ENCODE data around the gene TCN2.

Gene TCN2

GRCh38 chr22:30640839-30641430 is 34.0 kb downstream of the TCN2 start:
- Histone ChIP-seq H3K36me3 (ENCODE audit: control insufficient read depth in 5 of 5, insufficient read depth in 5 of 5, low read length in 5 of 5) (no peaks in the 10 kb centered on the region), H3K4me1 (ENCODE audit: control insufficient read depth in 5 of 5, insufficient read depth in 5 of 5, low read length in 5 of 5) (peaks cover 2 to 19% (median 16%) of the 10 kb centered on the region in 5 donors), H3K27me3 (ENCODE audit: control insufficient read depth in 5 of 5, insufficient read depth in 4 of 5, low read length in 5 of 5) (no peaks in the 10 kb centered on the region), H3K9ac (ENCODE audit: low read length in 5 of 5) (no peak overlapping the region), H3K9me3 (ENCODE audit: control insufficient read depth in 5 of 5, low read length in 5 of 5) (no peaks in the 10 kb centered on the region), H3K27ac (ENCODE audit: low read depth, low read length) (no peak overlapping the region), H3K4me3 (ENCODE audit: low read depth in 1 of 5, low read length in 5 of 5) (no peak overlapping the region)

GRCh38 chr22:30643055-30643875 is 36.3 kb downstream of the TCN2 start:
- no peaks in the 10 kb centered on the region for H3K9me3 ChIP-seq (ENCODE audit: control insufficient read depth in 5 of 5, low read length in 5 of 5)
- H3K27me3 ChIP-seq (ENCODE audit: control insufficient read depth in 5 of 5, insufficient read depth in 4 of 5, low read length in 5 of 5): no peaks in the 10 kb centered on the region
- H3K4me3 ChIP-seq (ENCODE audit: low read depth in 1 of 5, low read length in 5 of 5): no peak overlapping the region
- peaks cover 0 to 3% (median 2%) of the 10 kb centered on the region in 5 donors for H3K36me3 ChIP-seq (ENCODE audit: control insufficient read depth in 5 of 5, insufficient read depth in 5 of 5, low read length in 5 of 5)
- H3K4me1 ChIP-seq (ENCODE audit: control insufficient read depth in 5 of 5, insufficient read depth in 5 of 5, low read length in 5 of 5): no peaks in the 10 kb centered on the region
- no peak overlapping the region for H3K9ac ChIP-seq (ENCODE audit: low read length in 5 of 5)
- no peak overlapping the region for H3K27ac ChIP-seq (ENCODE audit: low read depth, low read length)

GRCh38 chr22:30646518-30647160 is 39.7 kb downstream of the TCN2 start:
- Histone ChIP-seq H3K9ac (ENCODE audit: low read length in 5 of 5) (no peak overlapping the region), H3K4me3 (ENCODE audit: low read depth in 1 of 5, low read length in 5 of 5) (no peak overlapping the region), H3K27ac (ENCODE audit: low read depth, low read length) (no peak overlapping the region), H3K27me3 (ENCODE audit: control insufficient read depth in 5 of 5, insufficient read depth in 4 of 5, low read length in 5 of 5) (no peaks in the 10 kb centered on the region), H3K4me1 (ENCODE audit: control insufficient read depth in 5 of 5, insufficient read depth in 5 of 5, low read length in 5 of 5) (peaks cover 0 to 5% (median 0%) of the 10 kb centered on the region in 5 donors), H3K9me3 (ENCODE audit: control insufficient read depth in 5 of 5, low read length in 5 of 5) (no peaks in the 10 kb centered on the region), H3K36me3 (ENCODE audit: control insufficient read depth in 5 of 5, insufficient read depth in 5 of 5, low read length in 5 of 5) (peaks cover 0 to 3% (median 2%) of the 10 kb centered on the region in 5 donors)

GRCh38 chr22:30647536-30647935 is 40.6 kb downstream of the TCN2 start:
- Histone ChIP-seq H3K9me3 (ENCODE audit: control insufficient read depth in 5 of 5, low read length in 5 of 5) (no peaks in the 10 kb centered on the region), H3K27ac (ENCODE audit: low read depth, low read length) (no peak overlapping the region), H3K36me3 (ENCODE audit: control insufficient read depth in 5 of 5, insufficient read depth in 5 of 5, low read length in 5 of 5) (peaks cover 0 to 3% (median 2%) of the 10 kb centered on the region in 5 donors), H3K27me3 (ENCODE audit: control insufficient read depth in 5 of 5, insufficient read depth in 4 of 5, low read length in 5 of 5) (no peaks in the 10 kb centered on the region), H3K9ac (ENCODE audit: low read length in 5 of 5) (no peak overlapping the region), H3K4me3 (ENCODE audit: low read depth in 1 of 5, low read length in 5 of 5) (no peak overlapping the region), H3K4me1 (ENCODE audit: control insufficient read depth in 5 of 5, insufficient read depth in 5 of 5, low read length in 5 of 5) (peaks cover 0 to 5% (median 0%) of the 10 kb centered on the region in 5 donors)

GRCh38 chr22:30648825-30649224 is 41.9 kb downstream of the TCN2 start:
- Histone ChIP-seq H3K9ac (ENCODE audit: low read length in 5 of 5) (no peak overlapping the region), H3K9me3 (ENCODE audit: control insufficient read depth in 5 of 5, low read length in 5 of 5) (no peaks in the 10 kb centered on the region), H3K4me3 (ENCODE audit: low read depth in 1 of 5, low read length in 5 of 5) (no peak overlapping the region), H3K27me3 (ENCODE audit: control insufficient read depth in 5 of 5, insufficient read depth in 4 of 5, low read length in 5 of 5) (no peaks in the 10 kb centered on the region), H3K27ac (ENCODE audit: low read depth, low read length) (no peak overlapping the region), H3K36me3 (ENCODE audit: control insufficient read depth in 5 of 5, insufficient read depth in 5 of 5, low read length in 5 of 5) (peaks cover 0 to 3% (median 2%) of the 10 kb centered on the region in 5 donors), H3K4me1 (ENCODE audit: control insufficient read depth in 5 of 5, insufficient read depth in 5 of 5, low read length in 5 of 5) (peaks cover 0 to 5% (median 0%) of the 10 kb centered on the region in 5 donors)

GRCh38 chr22:30649430-30650007 is 42.5 kb downstream of the TCN2 start:
- H3K36me3 ChIP-seq (ENCODE audit: control insufficient read depth in 5 of 5, insufficient read depth in 5 of 5, low read length in 5 of 5): peaks cover 0 to 4% (median 3%) of the 10 kb centered on the region in 5 donors
- H3K9ac ChIP-seq (ENCODE audit: low read length in 5 of 5): no peak overlapping the region
- H3K27me3 ChIP-seq (ENCODE audit: control insufficient read depth in 5 of 5, insufficient read depth in 4 of 5, low read length in 5 of 5): no peaks in the 10 kb centered on the region
- H3K4me1 ChIP-seq (ENCODE audit: control insufficient read depth in 5 of 5, insufficient read depth in 5 of 5, low read length in 5 of 5): peaks cover 0 to 5% (median 0%) of the 10 kb centered on the region in 5 donors
- H3K4me3 ChIP-seq (ENCODE audit: low read depth in 1 of 5, low read length in 5 of 5): no peak overlapping the region
- no peaks in the 10 kb centered on the region for H3K9me3 ChIP-seq (ENCODE audit: control insufficient read depth in 5 of 5, low read length in 5 of 5)
- no peak overlapping the region for H3K27ac ChIP-seq (ENCODE audit: low read depth, low read length)

GRCh38 chr22:30650508-30651116 is 43.6 kb downstream of the TCN2 start:
- Histone ChIP-seq H3K9ac (ENCODE audit: low read length in 5 of 5) (no peak overlapping the region), H3K27me3 (ENCODE audit: control insufficient read depth in 5 of 5, insufficient read depth in 4 of 5, low read length in 5 of 5) (no peaks in the 10 kb centered on the region), H3K9me3 (ENCODE audit: control insufficient read depth in 5 of 5, low read length in 5 of 5) (no peaks in the 10 kb centered on the region), H3K4me1 (ENCODE audit: control insufficient read depth in 5 of 5, insufficient read depth in 5 of 5, low read length in 5 of 5) (peaks cover 0 to 5% (median 0%) of the 10 kb centered on the region in 5 donors), H3K4me3 (ENCODE audit: low read depth in 1 of 5, low read length in 5 of 5) (no peak overlapping the region), H3K36me3 (ENCODE audit: control insufficient read depth in 5 of 5, insufficient read depth in 5 of 5, low read length in 5 of 5) (peaks cover 0 to 6% (median 3%) of the 10 kb centered on the region in 5 donors), H3K27ac (ENCODE audit: low read depth, low read length) (no peak overlapping the region)

- no peak overlapping the region for H3K9ac ChIP-seq (ENCODE audit: low read length in 5 of 5)
- no peak overlapping the region for H3K27ac ChIP-seq (ENCODE audit: low read depth, low read length)
- H3K36me3 ChIP-seq (ENCODE audit: control insufficient read depth in 5 of 5, insufficient read depth in 5 of 5, low read length in 5 of 5): peaks cover 0 to 6% (median 2%) of the 10 kb centered on the region in 5 donors
- H3K4me3 ChIP-seq (ENCODE audit: low read depth in 1 of 5, low read length in 5 of 5): no peak overlapping the region
- no peaks in the 10 kb centered on the region for H3K27me3 ChIP-seq (ENCODE audit: control insufficient read depth in 5 of 5, insufficient read depth in 4 of 5, low read length in 5 of 5)
- no peaks in the 10 kb centered on the region for H3K9me3 ChIP-seq (ENCODE audit: control insufficient read depth in 5 of 5, low read length in 5 of 5)
- peaks cover 0 to 5% (median 0%) of the 10 kb centered on the region in 5 donors for H3K4me1 ChIP-seq (ENCODE audit: control insufficient read depth in 5 of 5, insufficient read depth in 5 of 5, low read length in 5 of 5)
Observed at GRCh38 chr22:30652852-30653251, 45.9 kb downstream of the TCN2 start.

- H3K4me1 ChIP-seq (ENCODE audit: control insufficient read depth in 5 of 5, insufficient read depth in 5 of 5, low read length in 5 of 5): peaks cover 0 to 5% (median 0%) of the 10 kb centered on the region in 5 donors
- H3K27ac ChIP-seq (ENCODE audit: low read depth, low read length): no peak overlapping the region
- peaks cover 0 to 6% (median 0%) of the 10 kb centered on the region in 5 donors for H3K36me3 ChIP-seq (ENCODE audit: control insufficient read depth in 5 of 5, insufficient read depth in 5 of 5, low read length in 5 of 5)
- H3K27me3 ChIP-seq (ENCODE audit: control insufficient read depth in 5 of 5, insufficient read depth in 4 of 5, low read length in 5 of 5): no peaks in the 10 kb centered on the region
- no peak overlapping the region for H3K4me3 ChIP-seq (ENCODE audit: low read depth in 1 of 5, low read length in 5 of 5)
- H3K9ac ChIP-seq (ENCODE audit: low read length in 5 of 5): no peak overlapping the region
- H3K9me3 ChIP-seq (ENCODE audit: control insufficient read depth in 5 of 5, low read length in 5 of 5): no peaks in the 10 kb centered on the region
Observed at GRCh38 chr22:30654361-30654760, 47.4 kb downstream of the TCN2 start.

All from subcutaneous abdominal adipose tissue (tissue), 5 donors.